Left hindlimb (tissue), 1 donor: Measurements from ENCODE around the gene CABLES1.
A peak's percentile ranks its signal among the peaks of the same experiment; 100 is the strongest.
"Not testable (repeated sequence)": the region's sequence is repeated elsewhere in the genome, so short reads cannot be mapped to it uniquely, and the experiment has no call there.

Source experiments
- DNase-seq: peaks from one replicate; pipeline ENCODE4 v3.0.0-alpha.2; 2018

The CABLES1 gene

DNA sequence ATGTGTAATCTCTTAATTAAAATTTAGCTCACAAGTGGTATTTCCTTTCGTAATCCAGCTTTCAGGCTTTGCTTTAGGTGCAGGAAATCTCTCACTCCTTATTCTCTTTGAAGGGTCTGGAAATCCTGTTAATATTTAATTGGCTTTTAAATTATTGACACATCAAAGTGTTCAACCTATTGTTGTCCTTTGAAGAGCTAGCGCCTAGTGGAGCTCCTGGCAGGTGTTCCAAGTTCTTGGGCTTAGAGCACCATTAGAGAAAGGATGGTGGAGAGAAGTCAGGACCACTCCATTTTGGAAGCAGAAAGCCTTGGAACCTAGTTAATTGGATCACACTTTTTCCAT is 92.4 kb downstream of the CABLES1 start:
- no peak for DNase-seq

DNA sequence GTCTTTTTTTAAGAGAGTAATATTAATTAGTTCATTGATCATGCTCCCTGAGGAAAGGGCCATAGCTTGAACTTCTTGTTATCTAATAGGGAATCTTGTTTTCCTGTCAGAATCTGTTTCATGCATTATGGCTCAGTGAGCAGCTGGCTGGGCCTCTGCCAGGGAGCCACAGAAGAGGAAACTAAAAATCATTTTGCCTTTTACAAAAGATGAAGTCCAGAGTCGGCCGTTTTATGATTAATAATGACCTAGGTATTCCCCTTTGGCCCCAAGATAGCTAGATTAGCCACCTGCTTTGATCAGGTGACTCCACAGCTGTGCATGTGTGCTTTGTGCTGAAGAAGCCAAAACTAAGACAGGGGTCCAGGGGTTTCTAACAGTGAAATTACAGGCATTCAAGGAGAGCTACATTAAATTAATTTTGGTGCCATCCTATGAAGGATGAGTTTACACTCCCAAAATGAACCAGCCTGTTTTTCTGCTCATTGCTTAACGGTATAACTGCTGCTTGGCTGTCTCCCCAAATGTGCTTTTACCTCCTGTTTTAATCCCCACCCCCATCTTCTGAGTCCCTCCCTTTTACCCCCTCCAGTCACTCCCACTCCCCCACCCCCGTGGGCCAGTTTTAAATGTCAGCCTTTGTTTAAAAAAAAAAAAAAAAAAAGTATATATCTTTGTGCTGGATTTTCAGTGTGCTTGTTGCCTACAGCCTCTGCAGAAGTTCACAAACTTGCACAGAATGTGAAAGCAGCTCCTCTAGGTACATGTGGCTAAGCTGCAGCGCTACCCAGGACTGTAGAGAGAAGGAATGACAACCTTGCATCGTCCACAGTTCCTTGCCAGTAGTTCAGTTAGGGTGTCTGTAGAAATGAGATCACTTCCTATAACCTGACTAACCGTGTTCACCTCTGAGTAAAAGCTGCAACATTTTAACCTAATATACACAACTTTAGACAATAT is 93.1 kb downstream of the CABLES1 start:
- no peak for DNase-seq

DNA sequence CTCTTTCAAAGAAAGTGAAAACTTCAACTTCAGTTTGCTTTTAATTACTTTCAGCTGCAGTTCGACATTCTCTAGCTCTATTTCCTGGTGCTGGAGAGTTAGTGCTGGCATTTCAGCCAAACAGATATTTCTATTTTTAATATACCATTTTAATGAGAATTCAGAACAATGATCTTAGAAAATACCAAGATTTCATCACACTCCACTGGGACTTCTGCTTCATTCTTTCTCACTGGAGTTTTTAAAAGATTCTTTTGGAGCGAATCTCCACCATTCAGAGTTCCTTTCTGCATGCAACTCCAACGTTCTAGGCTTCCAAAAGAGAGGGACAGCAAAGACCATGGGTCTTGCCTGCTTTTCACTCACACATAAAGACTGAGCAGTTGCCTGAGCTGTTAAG is 94.2 kb downstream of the CABLES1 start:
- DNase-seq = no peak

DNA sequence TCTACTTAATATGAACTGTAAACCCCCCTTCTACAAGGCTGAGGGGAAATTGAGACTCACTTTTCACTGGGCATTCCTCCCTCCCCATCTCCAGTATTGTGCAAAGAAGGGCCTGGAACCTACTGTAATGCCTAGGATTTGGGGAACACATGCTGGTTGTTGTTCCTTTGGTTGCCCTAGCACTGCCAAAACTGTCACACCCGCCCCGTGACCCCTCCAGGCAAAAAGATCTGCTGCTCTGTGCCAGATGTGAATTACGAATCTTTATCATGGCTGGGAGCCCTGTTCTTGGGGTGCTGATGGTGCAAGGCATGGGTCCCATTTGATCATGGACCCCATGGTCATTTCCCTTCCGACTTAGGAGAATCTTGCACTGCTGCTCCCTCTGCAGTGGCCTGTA is 95.4 kb downstream of the CABLES1 start:
- no peak for DNase-seq

DNA sequence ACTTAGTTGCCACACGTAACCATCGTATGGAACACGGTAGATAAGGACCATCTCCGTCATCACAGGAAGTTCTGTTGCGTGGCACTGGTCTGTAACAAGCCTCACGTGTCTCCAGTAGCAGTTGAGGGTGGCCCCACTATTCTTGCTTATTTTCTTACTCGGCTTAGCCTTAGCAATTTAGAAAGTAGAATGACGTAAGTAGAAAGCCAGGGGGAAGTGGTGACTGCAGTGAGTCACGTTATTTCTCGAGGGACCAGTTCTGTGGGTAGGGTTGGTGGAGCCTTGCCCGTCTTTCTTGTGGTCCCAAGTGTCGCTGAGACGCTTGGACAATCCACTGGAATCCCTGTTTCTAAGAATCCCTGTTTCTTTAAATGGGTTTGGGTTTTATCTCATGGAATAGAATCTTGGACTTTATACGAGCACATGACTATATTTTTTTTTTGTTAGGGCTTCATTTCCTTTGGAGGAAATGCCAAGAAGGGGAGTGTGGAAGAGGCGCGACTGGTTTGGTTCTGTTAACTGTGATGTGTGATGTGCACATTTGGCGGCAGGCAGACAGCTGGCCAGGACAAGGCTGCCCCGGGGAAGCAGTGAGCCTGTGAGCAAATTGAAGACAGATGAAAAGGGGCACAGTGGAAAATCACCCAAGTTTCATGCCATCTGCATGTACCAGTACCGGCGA is 96.2 kb downstream of the CABLES1 start:
- DNase-seq = peak; percentile 73

DNA sequence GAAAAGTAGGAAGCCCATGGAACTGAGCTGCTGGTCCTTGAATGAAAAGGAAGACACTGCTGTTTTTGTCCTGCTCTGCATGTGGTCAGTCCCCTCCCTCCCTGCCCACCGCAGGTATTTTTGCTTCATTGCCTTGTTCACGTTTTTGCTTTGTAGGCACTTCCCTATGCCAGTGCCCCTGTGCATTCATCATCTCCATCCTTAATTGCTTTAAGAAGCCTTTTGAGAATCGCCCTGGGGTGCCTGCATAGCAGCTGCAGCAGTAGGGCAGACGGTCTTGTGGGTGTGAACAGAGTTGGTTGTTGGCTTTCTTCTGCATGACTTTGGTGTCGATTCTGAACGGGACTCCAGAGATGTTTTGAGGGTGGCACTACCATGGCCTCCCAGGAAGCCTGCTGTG is 97.0 kb downstream of the CABLES1 start:
- no peak for DNase-seq

DNA sequence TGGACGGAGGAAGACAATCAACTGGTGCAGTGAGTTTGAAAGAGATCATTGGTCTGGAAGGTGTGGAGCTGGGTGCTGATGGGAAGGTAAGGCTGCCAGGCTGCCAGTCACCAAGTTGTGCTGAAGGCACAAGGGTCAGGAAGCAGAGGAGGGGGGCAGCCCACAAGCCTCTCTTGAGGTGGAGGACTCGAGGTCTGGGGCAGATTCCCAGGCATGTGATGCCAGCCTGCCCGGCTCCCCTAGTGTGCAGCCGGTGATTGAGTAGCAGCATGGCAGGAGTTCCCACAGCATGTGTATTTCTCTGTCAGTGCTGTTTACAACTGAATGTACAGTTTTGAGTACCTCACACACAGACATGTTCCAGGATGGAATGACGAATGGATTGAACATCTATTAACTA is 99.3 kb downstream of the CABLES1 start:
- DNase-seq = no peak

DNA sequence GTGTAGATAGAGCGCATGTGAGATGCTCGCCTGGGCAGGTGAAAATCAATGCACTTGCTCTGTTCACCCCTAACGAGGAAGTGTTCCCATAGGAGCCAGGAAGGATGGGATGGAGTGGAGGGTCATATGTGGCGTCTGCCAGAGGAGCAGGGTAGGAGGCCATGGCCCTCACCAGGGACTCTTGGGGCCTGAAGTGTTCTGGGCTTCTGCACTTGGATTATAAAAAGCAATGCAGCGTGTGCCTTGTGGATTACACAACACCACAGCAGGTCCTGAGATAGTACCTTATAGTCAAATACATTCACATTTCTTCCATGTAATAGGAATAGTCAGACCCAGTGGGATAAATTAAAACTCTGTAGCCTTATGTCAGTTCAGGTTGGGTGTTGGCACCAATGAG is 100.1 kb downstream of the CABLES1 start:
- DNase-seq = no peak

DNA sequence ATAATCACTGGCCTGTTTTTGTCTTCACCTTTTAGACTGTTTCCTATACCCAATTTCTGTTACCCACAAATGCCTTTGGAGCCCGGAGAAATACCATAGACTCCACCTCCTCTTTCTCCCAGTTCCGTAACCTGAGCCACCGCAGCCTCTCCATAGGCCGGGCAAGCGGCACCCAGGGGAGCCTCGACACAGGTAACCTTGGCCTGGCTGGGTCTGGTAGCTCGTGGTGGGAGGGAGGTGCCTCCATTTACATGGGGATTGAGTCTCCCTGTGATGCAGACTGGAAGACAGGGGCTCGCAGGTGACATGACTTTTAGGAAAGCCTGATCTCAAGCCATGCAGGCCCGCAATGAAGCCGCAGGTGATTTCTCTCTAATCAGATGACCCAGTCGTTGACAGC is 100.6 kb downstream of the CABLES1 start:
- DNase-seq = no peak

DNA sequence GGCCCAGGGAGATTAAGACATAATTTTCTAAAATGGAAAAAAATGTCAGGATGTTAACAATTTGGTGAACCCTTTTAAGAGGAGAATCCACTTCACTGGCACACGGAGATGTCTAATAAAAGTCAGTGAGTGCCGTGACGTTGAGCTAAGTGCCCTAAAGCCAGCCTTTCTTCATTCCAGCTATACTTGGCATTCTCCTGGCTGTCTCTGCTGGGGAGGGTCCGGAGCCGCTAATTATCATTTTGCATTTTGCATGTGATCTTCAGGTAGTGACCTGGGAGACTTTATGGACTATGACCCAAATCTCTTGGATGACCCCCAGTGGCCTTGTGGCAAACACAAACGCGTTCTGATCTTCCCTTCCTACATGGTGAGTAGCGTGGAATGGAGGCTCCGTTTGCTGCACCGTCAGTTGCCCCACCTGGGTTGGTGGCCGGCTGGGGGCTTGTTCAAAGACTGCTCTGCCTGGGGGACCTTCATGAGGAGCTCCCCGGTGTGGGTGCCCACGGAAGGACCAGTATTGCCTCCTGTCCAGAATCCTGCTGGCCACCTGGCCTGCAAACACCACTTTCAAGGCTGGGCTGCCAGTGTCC is 101.7 kb downstream of the CABLES1 start:
- DNase-seq = no peak

DNA sequence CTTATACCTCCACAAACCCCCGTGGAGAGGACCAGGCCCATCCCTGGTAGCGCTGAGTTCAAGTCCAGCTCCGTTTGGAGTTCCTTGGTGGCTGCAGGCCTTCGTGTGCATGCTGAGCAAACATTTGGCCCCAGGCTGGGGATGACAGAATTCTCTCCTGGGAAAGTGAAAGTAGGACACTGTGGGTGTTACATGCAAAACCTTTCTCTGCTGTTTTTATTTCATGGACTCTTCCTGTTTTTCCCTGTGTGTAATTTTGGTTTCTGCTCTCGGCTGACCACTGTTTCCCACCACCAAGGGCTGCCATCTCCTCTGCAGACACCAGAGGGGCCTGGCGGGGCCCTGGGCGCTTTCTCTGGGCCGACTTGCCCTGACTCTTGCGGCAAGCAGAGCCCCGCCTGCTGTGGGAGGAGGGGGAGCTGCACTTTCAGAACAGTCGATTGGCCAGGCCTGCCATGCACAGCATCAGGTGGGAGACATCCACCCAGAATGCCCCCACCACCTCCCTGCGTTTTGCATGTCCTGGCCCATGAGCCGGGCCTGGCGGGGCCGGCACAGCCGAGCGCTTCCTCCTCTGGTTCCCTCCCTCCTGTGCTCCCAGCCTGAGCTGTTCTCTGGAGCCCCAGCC is 102.4 kb downstream of the CABLES1 start:
- DNase-seq = peak; percentile 74

DNA sequence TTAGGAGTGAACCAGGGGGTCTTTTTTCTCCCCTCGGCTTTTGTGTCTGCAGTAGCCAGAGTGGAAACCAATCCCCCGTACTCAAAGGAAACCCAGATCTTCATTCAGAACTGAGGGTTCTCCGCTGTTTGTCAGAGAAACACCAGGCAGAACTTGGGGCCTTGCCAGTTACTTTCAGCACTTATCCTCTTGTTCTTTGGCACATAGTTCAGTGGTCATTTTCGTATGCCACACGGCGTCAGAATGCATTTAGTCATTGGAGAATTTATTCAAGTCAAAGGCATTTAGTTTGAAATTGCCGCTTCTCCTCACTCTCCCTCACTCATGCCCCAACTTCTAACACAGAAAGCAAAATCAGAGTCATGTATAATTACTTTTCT is 102.9 kb downstream of the CABLES1 start:
- no peak for DNase-seq

DNA sequence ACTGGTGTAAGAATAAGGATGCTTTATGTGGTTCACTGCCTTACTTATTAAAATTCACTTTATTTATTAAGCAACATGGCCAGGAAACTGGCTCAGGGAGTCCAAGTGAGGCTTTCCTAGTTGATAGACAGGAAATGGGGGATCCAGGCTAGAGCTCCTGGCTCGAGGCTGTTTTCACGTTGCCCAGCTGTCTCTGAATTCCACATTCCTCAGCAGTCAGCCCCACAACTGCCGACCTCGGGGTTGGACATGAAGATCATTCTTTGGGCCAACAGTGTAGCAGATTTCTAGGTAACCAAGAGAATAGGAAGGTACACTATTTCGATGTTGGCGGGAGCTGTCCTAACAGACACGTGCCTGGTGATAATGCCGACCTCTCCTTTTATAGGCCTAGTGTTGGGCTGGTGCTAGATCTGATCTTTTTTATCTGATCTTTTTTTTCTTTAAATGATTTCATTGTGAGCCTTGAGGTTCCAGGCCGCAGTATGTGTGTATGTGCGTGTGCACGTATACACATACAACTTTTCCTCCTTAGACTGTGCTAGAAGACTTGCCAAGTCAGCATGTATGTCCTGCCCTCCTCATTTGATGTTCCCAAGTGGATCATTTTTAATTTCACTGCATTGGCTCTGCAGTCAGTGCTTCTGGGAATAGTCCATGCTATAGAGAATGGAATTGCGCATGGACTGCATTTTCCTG is 103.5 kb downstream of the CABLES1 start:
- DNase-seq = peak; percentile 57

DNA sequence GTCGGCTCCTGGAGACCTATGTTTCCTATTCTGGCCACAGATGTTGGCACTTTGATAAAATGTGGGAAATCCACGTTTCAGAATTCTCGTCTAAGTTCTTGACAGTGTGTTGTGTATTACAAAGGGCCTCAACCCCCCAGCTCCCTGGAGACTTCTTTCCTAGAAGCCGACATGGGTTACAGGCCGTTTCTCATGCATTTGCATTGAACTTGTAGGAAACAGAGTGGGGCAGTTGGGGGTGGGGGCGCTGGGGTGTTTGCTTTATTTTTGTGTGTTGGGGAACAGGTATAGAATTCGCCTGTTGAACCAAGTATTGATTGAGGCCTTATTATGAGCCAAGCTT is 104.0 kb downstream of the CABLES1 start:
- no peak for DNase-seq

DNA sequence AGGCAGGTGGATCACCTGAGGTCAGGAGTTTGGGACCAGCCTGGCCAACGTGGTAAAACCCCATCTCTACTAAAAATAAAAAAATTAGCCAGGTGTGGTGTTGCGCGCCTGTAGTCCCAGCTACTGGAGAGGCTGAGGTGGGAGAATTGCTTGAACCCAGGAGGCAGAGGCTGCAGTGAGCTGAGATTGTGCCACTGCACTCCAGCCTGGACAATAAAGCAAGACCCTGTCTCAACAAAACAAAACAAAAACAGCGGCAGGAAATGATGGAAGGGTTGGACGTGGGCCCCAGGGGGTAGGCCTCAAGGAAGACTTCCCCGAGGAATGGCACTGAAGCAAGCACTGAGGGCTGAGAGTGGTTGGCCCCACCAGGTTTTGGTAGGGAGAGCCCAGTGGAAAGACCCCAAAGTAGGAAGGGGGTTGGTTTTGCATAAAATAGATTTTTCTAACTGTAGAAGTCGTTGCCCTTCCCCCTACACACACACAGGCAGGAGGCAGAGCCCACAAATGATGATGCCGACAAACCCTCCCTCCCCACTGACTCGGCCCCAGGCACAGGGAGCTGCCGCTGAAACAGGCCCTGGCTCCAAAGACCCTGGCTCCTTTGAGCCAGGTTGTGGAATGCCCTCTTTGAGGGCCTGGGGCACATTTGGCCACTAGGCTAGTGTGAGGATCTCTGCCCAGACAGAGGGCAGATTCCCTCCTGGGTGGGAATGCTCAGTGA is 104.8 kb downstream of the CABLES1 start:
- no peak for DNase-seq

DNA sequence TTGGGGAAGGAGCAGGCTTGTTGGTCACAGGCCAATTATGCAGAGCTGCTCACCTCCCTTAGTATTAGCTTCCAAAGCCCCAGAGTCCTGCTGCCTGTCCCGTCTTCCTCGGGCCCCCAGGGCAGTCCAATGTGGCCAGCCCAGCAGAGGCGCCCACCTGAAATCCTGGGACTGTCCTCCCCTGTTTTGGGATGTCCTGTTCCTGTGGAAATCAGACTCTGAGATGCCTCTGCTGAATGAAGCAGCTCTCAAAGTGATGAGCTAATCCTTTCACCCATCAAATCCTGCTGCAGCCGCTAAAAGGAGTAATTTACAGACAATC is 105.3 kb downstream of the CABLES1 start:
- DNase-seq = no peak

DNA sequence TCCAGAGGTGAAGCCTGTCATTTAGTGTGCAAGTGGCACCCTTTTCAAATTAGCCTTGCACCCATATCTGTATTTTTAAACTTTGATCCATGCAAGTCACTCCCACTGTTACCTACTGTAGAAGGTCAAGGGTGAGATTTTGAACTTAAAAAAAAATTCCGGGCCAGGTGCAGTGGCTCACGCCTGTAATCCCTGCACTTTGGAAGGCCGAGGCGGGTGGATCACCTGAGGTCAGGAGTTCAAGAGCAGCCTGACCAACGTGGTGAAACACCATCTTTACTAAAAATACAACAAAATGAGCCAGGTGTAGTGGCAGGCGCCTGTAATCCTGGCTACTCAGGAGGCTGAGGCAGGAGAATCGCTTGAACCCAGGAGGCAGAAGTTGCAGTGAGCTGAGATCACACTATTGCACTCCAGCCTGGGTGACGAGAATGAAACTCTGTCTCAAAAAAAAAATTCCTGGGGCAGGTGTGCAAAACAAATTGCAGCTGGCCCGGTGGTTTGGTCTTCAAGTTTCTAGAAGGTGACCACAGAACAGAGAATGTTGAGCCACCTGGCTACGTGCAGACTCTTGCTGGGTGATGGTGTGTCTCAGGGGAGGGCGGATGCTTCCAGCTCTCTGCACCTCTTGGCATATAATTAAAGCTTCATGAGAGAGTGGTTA is 106.7 kb downstream of the CABLES1 start:
- not testable (repeated sequence) for DNase-seq

DNA sequence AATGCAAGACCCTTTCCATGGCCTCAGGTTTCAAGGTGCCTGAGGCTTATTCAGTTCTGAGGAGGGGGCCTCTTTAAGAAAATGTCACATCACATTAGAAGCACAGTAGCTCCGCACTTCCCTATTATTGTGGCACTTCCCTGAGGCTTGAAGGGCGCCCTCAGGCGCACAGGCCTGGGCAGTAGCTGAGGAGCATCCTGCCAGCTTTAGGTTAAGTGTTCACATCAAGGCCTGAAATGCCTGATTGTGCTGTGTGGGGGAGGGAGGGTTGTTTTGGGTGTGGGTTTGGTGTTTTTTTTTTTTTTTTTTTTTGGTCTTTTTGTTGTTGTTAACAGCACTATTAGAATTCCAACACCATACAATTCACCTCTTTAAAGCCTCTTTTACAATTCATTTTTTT is 107.9 kb downstream of the CABLES1 start:
- no peak for DNase-seq

DNA sequence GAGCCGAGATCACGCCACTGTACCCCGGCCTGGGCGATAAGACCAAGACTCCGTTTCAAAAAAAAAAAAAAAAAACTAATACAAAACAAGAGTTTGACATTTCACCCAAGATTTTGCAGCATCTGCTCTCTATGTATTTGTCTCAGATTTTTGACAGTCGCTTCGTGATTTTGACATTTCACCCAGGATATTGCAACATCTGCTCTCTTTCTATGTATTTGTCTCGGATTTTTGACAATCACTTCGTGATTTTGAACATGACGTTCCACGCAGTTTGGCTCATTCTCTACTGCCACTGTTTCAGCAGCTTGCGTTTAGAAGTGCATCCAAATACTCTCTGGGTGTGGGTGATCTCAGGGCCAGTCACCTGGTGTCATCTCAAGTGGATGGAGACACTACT is 108.5 kb downstream of the CABLES1 start:
- no peak for DNase-seq

DNA sequence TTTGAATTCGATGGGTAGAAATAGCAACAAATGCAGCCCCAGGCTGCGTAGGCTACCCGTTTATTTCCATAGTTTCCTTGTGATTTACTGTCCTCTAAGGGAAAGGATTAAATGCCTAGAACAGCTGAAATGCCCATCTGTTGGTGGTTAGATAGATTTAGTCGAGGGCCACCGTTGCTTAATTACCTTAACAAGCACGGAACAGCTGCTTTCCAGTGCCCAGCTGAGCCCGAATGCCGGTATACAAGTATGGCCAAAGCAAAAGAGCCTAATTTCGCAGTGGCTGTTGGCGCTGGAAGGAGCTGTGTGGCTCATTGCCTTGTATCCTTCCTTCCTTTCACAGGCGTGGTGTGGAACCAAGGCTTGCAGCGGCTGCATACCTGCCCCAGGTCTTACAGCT is 109.1 kb downstream of the CABLES1 start:
- peak; percentile 70 for DNase-seq

DNA sequence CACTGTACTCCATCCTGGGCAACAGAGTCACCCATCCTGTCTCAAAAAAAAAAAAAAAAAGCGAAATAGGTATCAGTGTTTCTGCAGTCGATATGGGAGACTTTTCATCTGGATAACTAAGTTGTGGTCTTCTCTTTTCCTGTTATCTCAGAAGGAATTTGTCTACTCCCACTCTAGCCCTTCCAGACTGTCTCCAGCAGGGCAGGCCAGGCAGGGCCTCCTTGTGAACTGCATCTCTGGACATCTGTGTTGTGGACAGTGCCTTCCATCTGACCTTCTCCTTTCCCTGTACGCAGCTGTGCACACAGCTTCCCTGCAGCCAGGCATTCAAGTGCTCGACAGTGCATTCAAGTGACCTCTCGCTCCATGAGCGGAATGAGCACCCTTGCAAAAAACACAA is 110.2 kb downstream of the CABLES1 start:
- peak; percentile 21 for DNase-seq

DNA sequence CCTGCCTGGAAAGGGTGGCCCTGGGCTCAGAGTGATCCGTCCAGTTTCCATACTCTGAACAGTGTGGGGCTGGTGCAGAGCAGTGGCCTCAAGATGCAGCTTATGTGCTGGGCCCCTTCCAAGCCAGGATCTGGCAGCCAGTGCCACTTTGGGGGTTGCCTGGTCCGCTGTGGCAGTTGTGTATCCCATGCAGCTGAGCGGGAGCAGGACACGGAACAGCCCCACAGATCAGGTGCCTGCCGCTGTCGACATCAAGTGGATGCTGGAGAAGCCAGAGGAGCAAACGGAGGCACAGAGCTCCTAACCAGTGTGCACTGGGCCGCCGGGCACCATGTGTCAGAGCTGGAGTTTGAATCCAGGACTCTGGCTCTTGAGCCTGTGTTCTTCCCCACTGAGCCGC is 112.0 kb downstream of the CABLES1 start:
- peak; percentile 14 for DNase-seq
